Stimulated activated CD8-positive, alpha-beta memory T cell treated with anti-CD3 and anti-CD28 coated beads, Interleukin-12 subunit alpha, Interleukin-12 subunit beta, amount 100 ng/mL, for 4 hours (primary cell): ENCODE results near the gene LAMB1.

Source experiments
- DNase-seq: peaks from one replicate; pipeline ENCODE4 v3.0.0-alpha.2; 2020; ENCODE audit warnings: low read depth

Gene LAMB1

GRCh38 chr7:108017776-108018151, 14.8 kb upstream of the LAMB1 start:
- DNase-seq: no peak

- DNase-seq: no peak
These were observed 14.1 kb upstream of the LAMB1 start for GRCh38 chr7:108016841-108017775.

GRCh38 chr7:108015740-108016139, 12.8 kb upstream of the LAMB1 start:
- DNase-seq: no peak

- no peak for DNase-seq
These were observed 12.1 kb upstream of the LAMB1 start for GRCh38 chr7:108014747-108015682.

- no peak for DNase-seq
These were observed 11.3 kb upstream of the LAMB1 start for GRCh38 chr7:108014215-108014614.

- no peak for DNase-seq
These were observed 9.8 kb upstream of the LAMB1 start for GRCh38 chr7:108012499-108013430.

- DNase-seq: no peak
These were observed 7.4 kb upstream of the LAMB1 start for GRCh38 chr7:108010377-108010776.

GRCh38 chr7:108009873-108010272, 6.9 kb upstream of the LAMB1 start:
- DNase-seq: no peak

GRCh38 chr7:108008827-108009226, 5.9 kb upstream of the LAMB1 start:
- DNase-seq: no peak

- no peak for DNase-seq
These were observed 5.3 kb upstream of the LAMB1 start for GRCh38 chr7:108008240-108008639.

GRCh38 chr7:108007762-108008161, 4.8 kb upstream of the LAMB1 start:
- DNase-seq: no peak

GRCh38 chr7:108007261-108007660, 4.3 kb upstream of the LAMB1 start:
- no peak for DNase-seq

- no peak for DNase-seq
These were observed 1.5 kb upstream of the LAMB1 start for GRCh38 chr7:108004220-108005142.

GRCh38 chr7:108003599-108003935, 606 bp upstream of the LAMB1 start:
- no peak for DNase-seq

GRCh38 chr7:108001764-108002725, 916 bp downstream of the LAMB1 start:
- no peak for DNase-seq

GRCh38 chr7:108000875-108001763, 1.8 kb downstream of the LAMB1 start:
- DNase-seq: no peak

GRCh38 chr7:107999779-108000560, 3.0 kb downstream of the LAMB1 start:
- no peak for DNase-seq
